GM23248 (cell line): ENCODE results near the gene PTPN2.

Source experiments
- EZH2 ChIP-seq: fragments of 200-600 bp; sonication (generic); IDR thresholded peaks from 2 replicates; pipeline ENCODE4 v1.6.1; 2018; ENCODE audit warnings: antibody characterized with exemption, mild to moderate bottlenecking; ENCODE audit not compliant: insufficient read depth, poor library complexity, severe bottlenecking
- EZH2phosphoT487 ChIP-seq: fragments of 200-600 bp; sonication (generic); IDR thresholded peaks from 2 replicates; pipeline ENCODE4 v1.6.1; 2018; ENCODE audit warnings: antibody characterized with exemption, moderate library complexity, mild to moderate bottlenecking, low read depth; ENCODE audit not compliant: insufficient read depth

GRCh38 chr18:12852566-12853315 is 31.3 kb downstream of the PTPN2 start:
- no peak for TF ChIP-seq EZH2
- no peak for TF ChIP-seq EZH2phosphoT487
